MM.1S (cell line): ENCODE measurements around the gene LIN37.

Experiments
- DNase-seq: peaks from one replicate; pipeline ENCODE4 v3.0.0-alpha.2; 2015
- H2AFZ ChIP-seq: fragments of 300-600 bp; sonication (generic); 2 replicates; pipeline ENCODE4 v1.6.0; 2016; ENCODE audit warnings: antibody characterized with exemption, low read length
- H3F3A ChIP-seq: fragments of 300-600 bp; sonication (generic); 2 replicates; pipeline ENCODE4 v1.6.1; 2016; ENCODE audit warnings: mild to moderate bottlenecking, antibody characterized with exemption, low read length, moderate library complexity, mixed read lengths; ENCODE audit not compliant: insufficient read depth
- H3K27ac ChIP-seq: fragments of 300-600 bp; sonication (generic); 2 replicates; pipeline ENCODE4 v1.5.1; 2016; ENCODE audit warnings: mild to moderate bottlenecking, low read length
- H3K27me3 ChIP-seq: fragments of 300-600 bp; sonication (generic); replicated peaks from 2 replicates; pipeline ENCODE4 v1.6.0; 2016; ENCODE audit warnings: low read length; ENCODE audit not compliant: insufficient read depth
- H3K36me3 ChIP-seq: fragments of 300-600 bp; sonication (generic); replicated peaks from 2 replicates; pipeline ENCODE4 v1.6.1; 2016; ENCODE audit warnings: mild to moderate bottlenecking, low read length, mixed read lengths; ENCODE audit not compliant: insufficient read depth
- H3K4me1 ChIP-seq: fragments of 300-600 bp; sonication (generic); 2 replicates; pipeline ENCODE4 v1.6.1; 2016; ENCODE audit warnings: low read length, mixed read lengths
- H3K4me2 ChIP-seq: fragments of 300-600 bp; sonication (generic); 2 replicates; pipeline ENCODE4 v1.6.0; 2016; ENCODE audit warnings: low read depth, low read length
- H3K4me3 ChIP-seq: fragments of 300-600 bp; sonication (generic); 2 replicates; pipeline ENCODE4 v1.5.1; 2016; ENCODE audit warnings: low read length, mixed read lengths
- H3K79me2 ChIP-seq: fragments of 300-600 bp; sonication (generic); 2 replicates; pipeline ENCODE4 v1.6.1; 2016; ENCODE audit warnings: mixed run types, low read length, mixed read lengths
- H3K9ac ChIP-seq: fragments of 300-600 bp; sonication (generic); 2 replicates; pipeline ENCODE4 v1.6.1; 2016; ENCODE audit warnings: low read length, mixed read lengths
- H3K9me2 ChIP-seq: fragments of 300-600 bp; sonication (generic); replicated peaks from 2 replicates; pipeline ENCODE4 v1.6.1; 2016; ENCODE audit warnings: mild to moderate bottlenecking, low read length, mixed read lengths; ENCODE audit not compliant: insufficient read depth
- H3K9me3 ChIP-seq: fragments of 300-600 bp; sonication (generic); replicated peaks from 2 replicates; pipeline ENCODE4 v1.6.1; 2016; ENCODE audit warnings: mild to moderate bottlenecking, low read length, mixed read lengths; ENCODE audit not compliant: insufficient read depth
- H4K20me1 ChIP-seq: fragments of 300-600 bp; sonication (generic); 2 replicates; pipeline ENCODE4 v1.6.1; 2016; ENCODE audit warnings: mild to moderate bottlenecking, low read length, moderate library complexity, mixed read lengths; ENCODE audit not compliant: insufficient read depth
- EZH2 ChIP-seq: fragments of 300-600 bp; sonication (generic); optimal IDR thresholded peaks from 2 replicates; pipeline ENCODE3; 2017; ENCODE audit warnings: low read depth, mild to moderate bottlenecking, antibody characterized with exemption, low read length, mixed read lengths
- EZH2phosphoT487 ChIP-seq: fragments of 300-600 bp; sonication (generic); IDR thresholded peaks from 2 replicates; pipeline ENCODE4 v1.6.1; 2018; ENCODE audit warnings: antibody characterized with exemption, low read length
- TF ChIP-seq, protein P1 (sequence below): fragments of 300-600 bp; sonication (generic); IDR thresholded peaks from 2 replicates; pipeline ENCODE4 v1.5.1; 2016; ENCODE audit warnings: antibody characterized with exemption, low read length, mixed read lengths

The LIN37 gene

DNA sequence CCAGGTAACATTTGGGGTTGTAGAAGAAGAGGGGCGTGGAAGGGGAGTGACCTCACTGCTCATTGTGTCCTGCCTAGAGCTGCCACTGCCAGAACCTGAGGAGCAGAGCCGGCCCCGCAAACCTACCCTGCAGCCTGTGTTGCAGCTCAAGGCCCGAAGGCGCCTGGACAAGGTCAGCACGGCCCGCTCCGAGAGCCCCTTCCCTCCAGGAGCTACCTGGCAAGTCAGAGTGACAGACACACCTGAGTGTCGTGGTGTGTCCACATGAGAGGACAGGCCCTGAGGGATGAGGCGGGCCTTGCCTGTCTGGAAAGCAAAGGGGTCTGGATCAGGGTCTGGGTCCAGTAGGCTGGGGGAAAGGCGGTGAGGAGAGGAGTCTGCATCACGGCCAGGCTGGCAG, 23.8 kb upstream of the LIN37 start:
- DNase-seq = no peak
- H3K79me2 ChIP-seq = peaks cover 26% of the 10 kb centered on the region
- H3K4me1 ChIP-seq = no peaks in the 10 kb centered on the region
- H3K4me2 ChIP-seq = no peak overlapping the region
- no peaks in the 10 kb centered on the region for H3K9me2 ChIP-seq
- no peak overlapping the region for H3K9ac ChIP-seq
- H4K20me1 ChIP-seq = no peaks in the 10 kb centered on the region
- H3K36me3 ChIP-seq = peaks cover 7% of the 10 kb centered on the region; the same call in 1 of the 2 replicates
- H3F3A ChIP-seq = no peaks in the 10 kb centered on the region
- H3K27ac ChIP-seq = no peak overlapping the region
- TF ChIP-seq EZH2phosphoT487 = no peak
- no peak for TF ChIP-seq EZH2
- TF ChIP-seq, protein P1, sequence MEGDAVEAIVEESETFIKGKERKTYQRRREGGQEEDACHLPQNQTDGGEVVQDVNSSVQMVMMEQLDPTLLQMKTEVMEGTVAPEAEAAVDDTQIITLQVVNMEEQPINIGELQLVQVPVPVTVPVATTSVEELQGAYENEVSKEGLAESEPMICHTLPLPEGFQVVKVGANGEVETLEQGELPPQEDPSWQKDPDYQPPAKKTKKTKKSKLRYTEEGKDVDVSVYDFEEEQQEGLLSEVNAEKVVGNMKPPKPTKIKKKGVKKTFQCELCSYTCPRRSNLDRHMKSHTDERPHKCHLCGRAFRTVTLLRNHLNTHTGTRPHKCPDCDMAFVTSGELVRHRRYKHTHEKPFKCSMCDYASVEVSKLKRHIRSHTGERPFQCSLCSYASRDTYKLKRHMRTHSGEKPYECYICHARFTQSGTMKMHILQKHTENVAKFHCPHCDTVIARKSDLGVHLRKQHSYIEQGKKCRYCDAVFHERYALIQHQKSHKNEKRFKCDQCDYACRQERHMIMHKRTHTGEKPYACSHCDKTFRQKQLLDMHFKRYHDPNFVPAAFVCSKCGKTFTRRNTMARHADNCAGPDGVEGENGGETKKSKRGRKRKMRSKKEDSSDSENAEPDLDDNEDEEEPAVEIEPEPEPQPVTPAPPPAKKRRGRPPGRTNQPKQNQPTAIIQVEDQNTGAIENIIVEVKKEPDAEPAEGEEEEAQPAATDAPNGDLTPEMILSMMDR = no peak
- H3K27me3 ChIP-seq = no peaks in the 10 kb centered on the region
- H3K4me3 ChIP-seq = no peak overlapping the region
- no peak overlapping the region for H2AFZ ChIP-seq
- no peaks in the 10 kb centered on the region for H3K9me3 ChIP-seq

DNA sequence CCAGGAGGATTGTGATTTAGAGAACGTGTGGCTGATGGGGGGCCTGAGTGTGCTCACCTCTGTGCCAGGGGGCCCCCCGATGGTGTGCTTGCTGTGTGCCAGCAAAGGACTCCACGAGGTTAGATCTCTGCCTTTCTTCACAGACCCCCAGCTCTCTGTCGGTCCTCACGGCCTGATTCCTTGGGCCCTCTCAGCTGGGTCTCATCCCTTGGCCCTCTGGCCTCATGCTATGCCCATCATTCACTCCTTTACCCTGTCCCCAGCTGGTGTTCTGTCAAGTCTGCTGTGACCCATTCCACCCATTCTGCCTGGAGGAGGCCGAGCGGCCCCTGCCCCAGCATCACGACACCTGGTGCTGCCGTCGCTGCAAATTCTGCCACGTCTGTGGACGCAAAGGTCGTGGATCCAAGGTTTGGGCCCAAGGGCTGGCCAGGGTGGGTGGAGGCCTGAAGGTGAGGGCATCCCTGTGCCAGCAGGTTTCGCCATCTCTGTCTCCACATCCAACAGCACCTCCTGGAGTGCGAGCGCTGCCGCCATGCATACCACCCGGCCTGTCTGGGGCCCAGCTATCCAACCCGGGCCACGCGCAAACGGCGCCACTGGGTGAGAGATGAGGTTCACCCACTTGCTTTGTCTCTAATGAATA, 23.0 kb upstream of the LIN37 start:
- Histone ChIP-seq H3K9me2 (no peaks in the 10 kb centered on the region), H3K79me2 (peaks cover 18% of the 10 kb centered on the region), H3K36me3 (peaks cover 7% of the 10 kb centered on the region; the same call in 1 of the 2 replicates), H3F3A (no peaks in the 10 kb centered on the region), H3K4me2 (no peak overlapping the region), H3K9me3 (no peaks in the 10 kb centered on the region), H3K27ac (no peak overlapping the region), H3K4me3 (no peak overlapping the region), H3K27me3 (no peaks in the 10 kb centered on the region), H3K4me1 (no peaks in the 10 kb centered on the region), H4K20me1 (no peaks in the 10 kb centered on the region), H3K9ac (no peak overlapping the region), H2AFZ (no peak overlapping the region)
- TF ChIP-seq, protein P1 = no peak
- TF ChIP-seq EZH2 (no peak), EZH2phosphoT487 (no peak)
- DNase-seq = no peak

DNA sequence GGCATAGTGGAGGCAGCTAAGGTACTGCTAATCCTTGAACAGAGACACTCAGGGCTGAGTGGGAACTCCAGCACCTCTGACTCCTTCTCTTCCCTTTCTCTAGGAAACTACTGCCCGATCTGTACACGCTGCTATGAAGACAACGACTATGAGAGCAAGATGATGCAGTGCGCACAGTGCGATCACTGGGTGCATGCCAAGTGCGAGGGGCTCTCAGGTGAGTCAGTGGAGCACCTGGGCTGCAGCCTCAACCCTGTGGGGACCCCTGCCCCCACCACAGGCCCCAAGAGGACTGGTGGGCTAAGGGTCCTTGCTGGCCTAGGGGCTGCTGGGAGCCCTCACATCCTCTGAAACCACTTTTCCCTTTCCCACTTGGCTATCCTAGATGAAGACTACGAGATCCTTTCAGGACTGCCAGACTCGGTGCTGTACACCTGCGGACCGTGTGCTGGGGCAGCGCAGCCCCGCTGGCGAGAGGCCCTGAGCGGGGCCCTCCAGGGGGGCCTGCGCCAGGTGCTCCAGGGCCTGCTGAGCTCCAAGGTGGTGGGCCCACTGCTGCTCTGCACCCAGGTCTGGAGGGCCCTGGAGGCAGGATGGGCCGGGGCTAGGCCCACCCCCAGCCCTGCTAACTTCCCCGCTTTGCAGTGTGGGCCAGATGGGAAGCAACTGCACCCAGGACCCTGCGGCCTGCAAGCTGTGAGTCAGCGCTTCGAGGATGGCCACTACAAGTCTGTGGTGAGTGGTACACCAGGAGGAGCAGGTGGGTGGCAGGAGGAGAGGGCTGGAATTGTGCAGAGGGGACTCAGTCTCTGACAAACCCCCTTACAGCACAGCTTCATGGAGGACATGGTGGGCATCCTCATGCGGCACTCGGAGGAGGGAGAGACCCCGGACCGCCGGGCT, 21.1 kb upstream of the LIN37 start:
- TF ChIP-seq EZH2 = no peak
- TF ChIP-seq, protein P1 = no peak
- no peak for TF ChIP-seq EZH2phosphoT487

More for the DNA sequence above, 21.1 kb upstream of the LIN37 start:
- H3K27ac ChIP-seq = no peak overlapping the region
- H2AFZ ChIP-seq = no peak overlapping the region
- H3K9me2 ChIP-seq = no peaks in the 10 kb centered on the region
- no peak overlapping the region for H3K4me2 ChIP-seq
- no peaks in the 10 kb centered on the region for H3K4me1 ChIP-seq
- peaks cover 7% of the 10 kb centered on the region; the same call in 1 of the 2 replicates for H3K36me3 ChIP-seq
- no peaks in the 10 kb centered on the region for H4K20me1 ChIP-seq
- no peaks in the 10 kb centered on the region for H3F3A ChIP-seq
- H3K27me3 ChIP-seq = no peaks in the 10 kb centered on the region
- no peak for DNase-seq
- no peak overlapping the region for H3K9ac ChIP-seq
- H3K4me3 ChIP-seq = no peak overlapping the region
- H3K79me2 ChIP-seq = peaks cover 4% of the 10 kb centered on the region; the same call in 1 of the 2 replicates
- H3K9me3 ChIP-seq = no peaks in the 10 kb centered on the region
